ENCODE results near the gene TNRC6C. TPM values are rescaled to one million over a fixed set of nuclear protein-coding genes. Genes with fewer than 3 reads are reported as not detected.

The TNRC6C gene
- total and polyA plus RNA-seq, 9 of the 15 experiments (the other 6 are each of a cell fraction or from before 2014, with no cell fraction given): 0.20 to 4.9 (median 2.3) TPM

DNA sequence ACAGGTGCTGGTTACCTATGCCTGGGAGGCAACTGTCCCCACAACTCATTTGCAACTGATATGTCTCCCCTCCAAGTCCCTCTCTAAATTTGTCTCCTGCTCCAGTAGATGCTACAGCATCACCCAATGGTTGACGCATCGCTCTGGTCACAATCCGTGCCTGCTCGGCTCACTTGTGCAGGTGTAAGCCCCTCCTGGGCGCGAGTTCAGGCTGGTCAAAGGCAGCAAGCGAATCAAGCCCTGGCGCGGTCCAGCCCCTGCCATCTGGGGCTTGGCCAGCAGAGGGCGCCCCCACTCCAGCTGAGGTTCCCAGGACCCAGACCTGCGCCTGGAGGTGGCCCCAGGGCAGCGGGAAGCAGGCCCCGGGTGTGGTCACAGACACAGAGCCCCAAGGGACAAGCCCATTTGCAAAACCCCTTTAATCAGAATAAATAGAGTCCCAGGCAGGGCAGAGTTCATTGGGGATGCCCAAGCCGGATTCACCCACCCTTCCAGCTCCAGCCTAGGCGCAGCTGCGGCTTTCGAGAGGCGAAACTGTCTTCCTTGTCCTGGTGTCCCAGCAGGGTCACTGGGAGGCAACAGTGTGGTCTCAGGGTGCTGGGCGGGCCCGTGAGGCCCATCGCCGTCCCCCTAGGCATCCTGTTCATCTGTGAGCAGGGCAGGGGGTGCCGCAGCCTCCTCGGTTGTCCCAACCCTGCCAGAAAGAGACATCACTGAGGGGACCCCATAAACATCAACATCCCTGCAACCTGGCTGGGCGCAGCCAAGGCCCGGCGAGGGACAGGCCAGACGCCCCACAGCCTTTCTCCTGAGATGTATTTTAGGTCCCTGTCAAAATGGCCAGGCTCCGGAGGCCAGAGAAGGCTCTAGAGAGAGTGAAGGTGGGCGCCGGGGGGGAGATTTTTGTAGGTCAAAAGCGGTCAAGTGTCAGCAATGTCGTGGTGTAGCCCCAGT, 154.3 kb downstream of the TNRC6C start (continued):
- TF ChIP-seq, protein P1, sequence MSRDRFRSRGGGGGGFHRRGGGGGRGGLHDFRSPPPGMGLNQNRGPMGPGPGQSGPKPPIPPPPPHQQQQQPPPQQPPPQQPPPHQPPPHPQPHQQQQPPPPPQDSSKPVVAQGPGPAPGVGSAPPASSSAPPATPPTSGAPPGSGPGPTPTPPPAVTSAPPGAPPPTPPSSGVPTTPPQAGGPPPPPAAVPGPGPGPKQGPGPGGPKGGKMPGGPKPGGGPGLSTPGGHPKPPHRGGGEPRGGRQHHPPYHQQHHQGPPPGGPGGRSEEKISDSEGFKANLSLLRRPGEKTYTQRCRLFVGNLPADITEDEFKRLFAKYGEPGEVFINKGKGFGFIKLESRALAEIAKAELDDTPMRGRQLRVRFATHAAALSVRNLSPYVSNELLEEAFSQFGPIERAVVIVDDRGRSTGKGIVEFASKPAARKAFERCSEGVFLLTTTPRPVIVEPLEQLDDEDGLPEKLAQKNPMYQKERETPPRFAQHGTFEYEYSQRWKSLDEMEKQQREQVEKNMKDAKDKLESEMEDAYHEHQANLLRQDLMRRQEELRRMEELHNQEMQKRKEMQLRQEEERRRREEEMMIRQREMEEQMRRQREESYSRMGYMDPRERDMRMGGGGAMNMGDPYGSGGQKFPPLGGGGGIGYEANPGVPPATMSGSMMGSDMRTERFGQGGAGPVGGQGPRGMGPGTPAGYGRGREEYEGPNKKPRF (IDR thresholded peaks at IDR 0.05; ENCODE audit: low read depth, low read length): no peak
- no peak for TF ChIP-seq ELF1 (tag; IDR thresholded peaks at IDR 0.05)
- TF ChIP-seq TCF7 (IDR thresholded peaks at IDR 0.05; ENCODE audit: borderline replicate concordance): no peak
- TF ChIP-seq, protein P2, sequence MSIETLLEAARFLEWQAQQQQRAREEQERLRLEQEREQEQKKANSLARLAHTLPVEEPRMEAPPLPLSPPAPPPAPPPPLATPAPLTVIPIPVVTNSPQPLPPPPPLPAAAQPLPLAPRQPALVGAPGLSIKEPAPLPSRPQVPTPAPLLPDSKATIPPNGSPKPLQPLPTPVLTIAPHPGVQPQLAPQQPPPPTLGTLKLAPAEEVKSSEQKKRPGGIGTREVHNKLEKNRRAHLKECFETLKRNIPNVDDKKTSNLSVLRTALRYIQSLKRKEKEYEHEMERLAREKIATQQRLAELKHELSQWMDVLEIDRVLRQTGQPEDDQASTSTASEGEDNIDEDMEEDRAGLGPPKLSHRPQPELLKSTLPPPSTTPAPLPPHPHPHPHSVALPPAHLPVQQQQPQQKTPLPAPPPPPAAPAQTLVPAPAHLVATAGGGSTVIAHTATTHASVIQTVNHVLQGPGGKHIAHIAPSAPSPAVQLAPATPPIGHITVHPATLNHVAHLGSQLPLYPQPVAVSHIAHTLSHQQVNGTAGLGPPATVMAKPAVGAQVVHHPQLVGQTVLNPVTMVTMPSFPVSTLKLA (conservative IDR thresholded peaks at IDR 0.05): no peak
- no peak for TF ChIP-seq ZNF316 (IDR thresholded peaks at IDR 0.05)
- no peak for TF ChIP-seq FOXJ2 (tag; IDR thresholded peaks at IDR 0.05)
- TF ChIP-seq ZC3H11A (IDR thresholded peaks at IDR 0.05; ENCODE audit: low read depth, low read length): no peak
- TF ChIP-seq RBM39 (optimal IDR thresholded peaks at IDR 0.05; ENCODE audit: low read depth, low read length): no peak
- no peak for TF ChIP-seq SPI1 (IDR thresholded peaks at IDR 0.05; ENCODE audit: borderline replicate concordance, low read depth, low read length)
- no peak for TF ChIP-seq MEIS2 (IDR thresholded peaks at IDR 0.05; ENCODE audit: partially characterized antibody)
- TF ChIP-seq, protein P3, sequence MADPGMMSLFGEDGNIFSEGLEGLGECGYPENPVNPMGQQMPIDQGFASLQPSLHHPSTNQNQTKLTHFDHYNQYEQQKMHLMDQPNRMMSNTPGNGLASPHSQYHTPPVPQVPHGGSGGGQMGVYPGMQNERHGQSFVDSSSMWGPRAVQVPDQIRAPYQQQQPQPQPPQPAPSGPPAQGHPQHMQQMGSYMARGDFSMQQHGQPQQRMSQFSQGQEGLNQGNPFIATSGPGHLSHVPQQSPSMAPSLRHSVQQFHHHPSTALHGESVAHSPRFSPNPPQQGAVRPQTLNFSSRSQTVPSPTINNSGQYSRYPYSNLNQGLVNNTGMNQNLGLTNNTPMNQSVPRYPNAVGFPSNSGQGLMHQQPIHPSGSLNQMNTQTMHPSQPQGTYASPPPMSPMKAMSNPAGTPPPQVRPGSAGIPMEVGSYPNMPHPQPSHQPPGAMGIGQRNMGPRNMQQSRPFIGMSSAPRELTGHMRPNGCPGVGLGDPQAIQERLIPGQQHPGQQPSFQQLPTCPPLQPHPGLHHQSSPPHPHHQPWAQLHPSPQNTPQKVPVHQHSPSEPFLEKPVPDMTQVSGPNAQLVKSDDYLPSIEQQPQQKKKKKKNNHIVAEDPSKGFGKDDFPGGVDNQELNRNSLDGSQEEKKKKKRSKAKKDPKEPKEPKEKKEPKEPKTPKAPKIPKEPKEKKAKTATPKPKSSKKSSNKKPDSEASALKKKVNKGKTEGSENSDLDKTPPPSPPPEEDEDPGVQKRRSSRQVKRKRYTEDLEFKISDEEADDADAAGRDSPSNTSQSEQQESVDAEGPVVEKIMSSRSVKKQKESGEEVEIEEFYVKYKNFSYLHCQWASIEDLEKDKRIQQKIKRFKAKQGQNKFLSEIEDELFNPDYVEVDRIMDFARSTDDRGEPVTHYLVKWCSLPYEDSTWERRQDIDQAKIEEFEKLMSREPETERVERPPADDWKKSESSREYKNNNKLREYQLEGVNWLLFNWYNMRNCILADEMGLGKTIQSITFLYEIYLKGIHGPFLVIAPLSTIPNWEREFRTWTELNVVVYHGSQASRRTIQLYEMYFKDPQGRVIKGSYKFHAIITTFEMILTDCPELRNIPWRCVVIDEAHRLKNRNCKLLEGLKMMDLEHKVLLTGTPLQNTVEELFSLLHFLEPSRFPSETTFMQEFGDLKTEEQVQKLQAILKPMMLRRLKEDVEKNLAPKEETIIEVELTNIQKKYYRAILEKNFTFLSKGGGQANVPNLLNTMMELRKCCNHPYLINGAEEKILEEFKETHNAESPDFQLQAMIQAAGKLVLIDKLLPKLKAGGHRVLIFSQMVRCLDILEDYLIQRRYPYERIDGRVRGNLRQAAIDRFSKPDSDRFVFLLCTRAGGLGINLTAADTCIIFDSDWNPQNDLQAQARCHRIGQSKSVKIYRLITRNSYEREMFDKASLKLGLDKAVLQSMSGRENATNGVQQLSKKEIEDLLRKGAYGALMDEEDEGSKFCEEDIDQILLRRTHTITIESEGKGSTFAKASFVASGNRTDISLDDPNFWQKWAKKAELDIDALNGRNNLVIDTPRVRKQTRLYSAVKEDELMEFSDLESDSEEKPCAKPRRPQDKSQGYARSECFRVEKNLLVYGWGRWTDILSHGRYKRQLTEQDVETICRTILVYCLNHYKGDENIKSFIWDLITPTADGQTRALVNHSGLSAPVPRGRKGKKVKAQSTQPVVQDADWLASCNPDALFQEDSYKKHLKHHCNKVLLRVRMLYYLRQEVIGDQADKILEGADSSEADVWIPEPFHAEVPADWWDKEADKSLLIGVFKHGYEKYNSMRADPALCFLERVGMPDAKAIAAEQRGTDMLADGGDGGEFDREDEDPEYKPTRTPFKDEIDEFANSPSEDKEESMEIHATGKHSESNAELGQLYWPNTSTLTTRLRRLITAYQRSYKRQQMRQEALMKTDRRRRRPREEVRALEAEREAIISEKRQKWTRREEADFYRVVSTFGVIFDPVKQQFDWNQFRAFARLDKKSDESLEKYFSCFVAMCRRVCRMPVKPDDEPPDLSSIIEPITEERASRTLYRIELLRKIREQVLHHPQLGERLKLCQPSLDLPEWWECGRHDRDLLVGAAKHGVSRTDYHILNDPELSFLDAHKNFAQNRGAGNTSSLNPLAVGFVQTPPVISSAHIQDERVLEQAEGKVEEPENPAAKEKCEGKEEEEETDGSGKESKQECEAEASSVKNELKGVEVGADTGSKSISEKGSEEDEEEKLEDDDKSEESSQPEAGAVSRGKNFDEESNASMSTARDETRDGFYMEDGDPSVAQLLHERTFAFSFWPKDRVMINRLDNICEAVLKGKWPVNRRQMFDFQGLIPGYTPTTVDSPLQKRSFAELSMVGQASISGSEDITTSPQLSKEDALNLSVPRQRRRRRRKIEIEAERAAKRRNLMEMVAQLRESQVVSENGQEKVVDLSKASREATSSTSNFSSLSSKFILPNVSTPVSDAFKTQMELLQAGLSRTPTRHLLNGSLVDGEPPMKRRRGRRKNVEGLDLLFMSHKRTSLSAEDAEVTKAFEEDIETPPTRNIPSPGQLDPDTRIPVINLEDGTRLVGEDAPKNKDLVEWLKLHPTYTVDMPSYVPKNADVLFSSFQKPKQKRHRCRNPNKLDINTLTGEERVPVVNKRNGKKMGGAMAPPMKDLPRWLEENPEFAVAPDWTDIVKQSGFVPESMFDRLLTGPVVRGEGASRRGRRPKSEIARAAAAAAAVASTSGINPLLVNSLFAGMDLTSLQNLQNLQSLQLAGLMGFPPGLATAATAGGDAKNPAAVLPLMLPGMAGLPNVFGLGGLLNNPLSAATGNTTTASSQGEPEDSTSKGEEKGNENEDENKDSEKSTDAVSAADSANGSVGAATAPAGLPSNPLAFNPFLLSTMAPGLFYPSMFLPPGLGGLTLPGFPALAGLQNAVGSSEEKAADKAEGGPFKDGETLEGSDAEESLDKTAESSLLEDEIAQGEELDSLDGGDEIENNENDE (IDR thresholded peaks at IDR 0.05; ENCODE audit: low read depth, low read length): no peak
